Thoracic aorta (tissue), 2 donors: ENCODE measurements around the gene EIF5A2. TPM values are rescaled to one million over a fixed set of nuclear protein-coding genes. Genes with fewer than 3 reads are reported as not detected.

Experiments
- ATAC-seq: fragments of 150-250 bp; one replicate; pipeline ENCODE4 v1.8.0; 2017; ENCODE audit warnings: low read depth; ENCODE audit not compliant: insufficient number of reproducible peaks, low FRiP score
- DNase-seq: peaks from one replicate; pipeline ENCODE4 v3.0.0-alpha.2; 2020; ENCODE audit warnings: low spot score
- H3K27ac ChIP-seq, 2 donors: fragments of 200-600 bp; sonication (generic); 1 replicate in 1 of 2; 2 replicates in 1 of 2; pipeline ENCODE4 v1.5.1; 2016; ENCODE audit warnings: mild to moderate bottlenecking in 2 of 2, moderate library complexity in 2 of 2
- H3K27me3 ChIP-seq: fragments of 200-600 bp; sonication (generic); replicated peaks from 2 replicates; pipeline ENCODE4 v1.6.0; 2016; ENCODE audit warnings: mild to moderate bottlenecking; ENCODE audit not compliant: insufficient read depth
- H3K36me3 ChIP-seq: fragments of 200-600 bp; sonication (generic); one replicate; pipeline ENCODE4 v1.5.1; 2016
- H3K4me1 ChIP-seq, 2 donors: fragments of 200-600 bp; sonication (generic); 1 replicate in 1 of 2; 2 replicates in 1 of 2; pipeline versions ENCODE4 v1.5.1 to v1.6.0; 2016; ENCODE audit warnings: low read depth in 2 of 2, mild to moderate bottlenecking in 1 of 2; ENCODE audit not compliant: control insufficient read depth in 1 of 2
- H3K4me3 ChIP-seq: fragments of 200-600 bp; sonication (generic); 2 replicates; pipeline ENCODE4 v1.5.1; 2016; ENCODE audit warnings: mild to moderate bottlenecking
- H3K9me3 ChIP-seq: fragments of 200-600 bp; sonication (generic); 2 replicates; pipeline ENCODE4 v1.5.1; 2016
- total RNA-seq, 2 donors: library from RNA; depleted of rRNA; stranded (reverse); fragments of >200 nt; gene quantifications; one replicate each; pipeline versions ENCODE4 v1.1.0 to v1.2.3, GENCODE V29; 2016
- TF ChIP-seq, protein P1 (sequence below): fragments of 200-600 bp; sonication (generic); IDR thresholded peaks from one replicate; pipeline ENCODE4 v1.5.1; 2019; ENCODE audit warnings: antibody characterized with exemption

Gene EIF5A2
- total RNA-seq, 2 donors from 2014 or later = 7.4 to 12.2 TPM

GRCh38 chr3:170844377-170844776 is 64.1 kb downstream of the EIF5A2 start:
- Histone ChIP-seq H3K27me3 (no peaks in the 10 kb centered on the region), H3K9me3 (no peaks in the 10 kb centered on the region), H3K27ac (no peak overlapping the region), H3K36me3 (no peaks in the 10 kb centered on the region), H3K4me3 (no peak overlapping the region), H3K4me1 (peaks cover 0 to 7% of the 10 kb centered on the region in 2 donors)
- ATAC-seq (no peak), DNase-seq (no peak)
- TF ChIP-seq, protein P1, sequence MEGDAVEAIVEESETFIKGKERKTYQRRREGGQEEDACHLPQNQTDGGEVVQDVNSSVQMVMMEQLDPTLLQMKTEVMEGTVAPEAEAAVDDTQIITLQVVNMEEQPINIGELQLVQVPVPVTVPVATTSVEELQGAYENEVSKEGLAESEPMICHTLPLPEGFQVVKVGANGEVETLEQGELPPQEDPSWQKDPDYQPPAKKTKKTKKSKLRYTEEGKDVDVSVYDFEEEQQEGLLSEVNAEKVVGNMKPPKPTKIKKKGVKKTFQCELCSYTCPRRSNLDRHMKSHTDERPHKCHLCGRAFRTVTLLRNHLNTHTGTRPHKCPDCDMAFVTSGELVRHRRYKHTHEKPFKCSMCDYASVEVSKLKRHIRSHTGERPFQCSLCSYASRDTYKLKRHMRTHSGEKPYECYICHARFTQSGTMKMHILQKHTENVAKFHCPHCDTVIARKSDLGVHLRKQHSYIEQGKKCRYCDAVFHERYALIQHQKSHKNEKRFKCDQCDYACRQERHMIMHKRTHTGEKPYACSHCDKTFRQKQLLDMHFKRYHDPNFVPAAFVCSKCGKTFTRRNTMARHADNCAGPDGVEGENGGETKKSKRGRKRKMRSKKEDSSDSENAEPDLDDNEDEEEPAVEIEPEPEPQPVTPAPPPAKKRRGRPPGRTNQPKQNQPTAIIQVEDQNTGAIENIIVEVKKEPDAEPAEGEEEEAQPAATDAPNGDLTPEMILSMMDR = no peak

GRCh38 chr3:170840291-170840859 is 68.1 kb downstream of the EIF5A2 start:
- H3K27me3 ChIP-seq = no peaks in the 10 kb centered on the region
- H3K27ac ChIP-seq = no peak overlapping the region
- H3K4me3 ChIP-seq = no peak overlapping the region
- H3K9me3 ChIP-seq = no peaks in the 10 kb centered on the region
- H3K4me1 ChIP-seq = peaks cover 0 to 7% of the 10 kb centered on the region in 2 donors
- H3K36me3 ChIP-seq = no peaks in the 10 kb centered on the region
- ATAC-seq = no peak
- TF ChIP-seq, protein P1 = no peak
- no peak for DNase-seq

DNA sequence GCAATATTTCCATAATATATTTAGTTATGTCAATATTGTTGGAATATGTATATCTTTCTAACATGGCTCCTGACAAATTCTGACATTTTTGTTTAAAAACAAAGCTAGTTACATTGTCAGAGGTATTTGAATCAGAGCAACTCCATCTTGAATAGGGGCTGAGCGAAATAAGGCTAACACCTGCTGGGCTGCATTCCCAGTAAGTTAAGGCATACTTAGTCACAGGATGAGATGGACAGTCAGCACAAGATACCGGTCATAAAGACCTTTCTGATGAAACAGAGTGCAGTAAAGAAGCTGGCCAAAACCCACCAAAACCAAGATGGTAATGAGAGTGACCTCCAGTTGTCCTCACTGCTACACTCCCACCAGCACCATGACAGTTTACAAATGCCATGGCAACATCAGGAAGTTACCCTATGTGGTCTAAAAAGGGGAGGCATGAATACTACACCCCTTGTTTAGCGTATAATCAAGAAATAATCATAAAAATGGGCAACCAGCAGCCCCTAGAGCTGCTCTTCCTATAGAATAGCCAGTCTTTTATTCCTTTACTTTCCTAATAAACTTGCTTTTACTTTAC is 68.8 kb downstream of the EIF5A2 start:
- Histone ChIP-seq H3K36me3 (no peaks in the 10 kb centered on the region), H3K27me3 (no peaks in the 10 kb centered on the region), H3K4me3 (no peak overlapping the region), H3K4me1 (peaks cover 0 to 7% of the 10 kb centered on the region in 2 donors), H3K9me3 (no peaks in the 10 kb centered on the region), H3K27ac (no peak overlapping the region)
- no peak for DNase-seq
- ATAC-seq = no peak
- TF ChIP-seq, protein P1 = no peak

Other genes with a start within 250 kb of the EIF5A2 start
- gene RPL22L1, start 38.4 kb downstream of the EIF5A2 start, total RNA-seq = 10 to 100 TPM; 46.2 to 78.0 TPM
- not detected for gene SLC2A2, start 118.1 kb upstream of the EIF5A2 start, total RNA-seq